Suppressor macrophage treated with lipopolysaccharide for 1 hour (primary cell): ENCODE data around the gene POLR2B.
A peak's percentile ranks its signal among the peaks of the same experiment; 100 is the strongest.
"Not testable (repeated sequence)": the region's sequence is repeated elsewhere in the genome, so short reads cannot be mapped to it uniquely, and the experiment has no call there.

ENCODE experiments used
- DNase-seq, 3 donors: peaks; one replicate each; pipeline ENCODE4 v3.0.0-alpha.2; 2020 to 2022

The POLR2B gene

DNA sequence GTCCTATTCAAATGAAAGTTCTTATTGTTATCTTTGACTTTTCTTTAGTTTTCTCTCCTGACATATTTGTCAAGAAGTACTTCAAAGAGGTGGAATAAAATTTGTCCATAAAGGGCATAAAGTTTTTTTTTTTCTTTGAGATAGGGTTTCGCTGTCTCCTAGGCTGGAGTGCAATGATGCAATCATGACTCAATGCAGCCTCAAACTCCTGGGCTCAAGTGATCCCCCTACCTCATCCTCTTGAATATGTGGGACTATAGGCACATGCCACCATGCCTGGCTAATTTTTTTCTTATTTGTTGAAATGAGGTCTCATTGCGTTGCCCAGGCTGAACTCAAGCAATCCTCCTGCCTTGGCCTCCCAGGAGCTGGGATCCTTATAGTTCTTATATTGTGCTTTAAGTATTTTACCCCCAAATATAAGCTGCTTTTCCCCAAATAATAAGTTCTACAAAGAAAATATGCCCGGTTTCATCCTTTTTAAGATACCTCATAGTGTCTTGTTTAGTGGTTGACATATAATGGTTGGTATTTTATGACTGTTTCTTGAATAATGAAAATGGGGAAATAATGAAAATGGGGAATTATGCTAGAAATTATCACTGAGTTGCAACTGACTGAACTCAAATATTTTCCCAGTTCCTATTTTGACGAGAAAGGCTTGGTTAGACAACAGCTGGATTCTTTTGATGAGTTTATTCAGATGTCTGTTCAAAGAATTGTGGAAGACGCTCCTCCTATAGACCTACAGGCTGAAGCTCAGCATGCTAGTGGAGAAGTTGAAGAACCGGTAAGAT is 11.6 kb downstream of the POLR2B start:
- peak; percentile 48 to 69 (median 66) for DNase-seq

DNA sequence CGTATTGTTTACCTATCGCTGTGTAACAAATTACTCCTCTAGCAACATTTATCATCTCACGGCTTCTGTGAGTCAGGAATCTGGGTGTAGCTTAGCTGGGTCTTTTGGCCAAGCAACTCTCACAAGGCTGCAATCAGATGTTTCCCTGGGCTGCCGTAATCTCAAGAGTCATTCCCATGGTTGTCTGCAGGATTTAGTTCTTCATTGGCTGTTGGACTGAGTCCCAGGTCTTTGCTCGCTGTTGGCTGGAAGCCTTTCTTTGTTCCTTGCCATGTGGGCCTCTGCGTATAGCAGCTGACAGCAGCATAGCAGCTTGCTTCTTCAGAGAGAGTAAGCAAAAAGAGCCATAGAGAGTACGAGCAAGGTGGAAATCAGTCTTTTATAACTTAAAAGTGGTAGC is 16.8 kb downstream of the POLR2B start:
- DNase-seq: no peak

DNA sequence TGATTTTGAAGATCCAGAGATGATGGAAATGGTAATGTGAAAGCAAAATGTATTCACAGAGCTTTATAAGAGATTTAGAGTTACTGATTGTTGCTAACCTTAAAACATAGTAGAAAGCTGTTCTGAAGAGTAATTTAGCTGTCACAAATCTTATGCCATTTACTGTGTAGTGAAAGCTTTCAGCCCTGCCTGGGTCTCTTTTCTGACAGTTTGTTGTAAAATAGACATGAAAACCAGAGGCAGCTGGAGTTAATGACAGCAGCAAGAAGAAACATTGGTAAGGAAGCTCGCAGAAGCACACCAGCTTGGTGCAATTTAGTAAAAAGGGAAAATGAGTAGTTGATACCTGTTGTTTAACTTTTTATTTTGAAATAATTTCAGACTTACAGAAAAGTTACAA is 21.1 kb downstream of the POLR2B start:
- no peak for DNase-seq

GRCh38 chr4:57013543-57014120 is 34.9 kb downstream of the POLR2B start:
- DNase-seq: no peak

DNA sequence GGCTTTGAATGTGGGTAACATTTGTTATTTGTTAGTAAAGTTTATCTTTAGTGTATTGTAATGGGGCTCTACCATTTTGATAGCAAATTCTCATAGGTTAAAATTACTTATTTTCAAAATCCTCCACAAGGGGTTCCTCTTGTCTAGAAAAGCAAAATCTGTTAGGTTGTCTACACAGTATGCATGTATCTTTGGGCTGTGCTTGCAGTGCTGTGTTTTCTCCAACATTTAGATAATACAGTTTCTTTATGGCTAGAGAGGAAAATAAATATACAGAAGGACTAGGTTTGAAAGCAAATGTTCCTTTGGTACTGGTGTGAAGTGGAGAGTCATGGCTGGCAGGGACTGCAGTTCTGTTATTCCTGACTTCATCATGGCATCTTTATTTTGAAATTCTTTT is 40.3 kb downstream of the POLR2B start:
- no peak for DNase-seq

DNA sequence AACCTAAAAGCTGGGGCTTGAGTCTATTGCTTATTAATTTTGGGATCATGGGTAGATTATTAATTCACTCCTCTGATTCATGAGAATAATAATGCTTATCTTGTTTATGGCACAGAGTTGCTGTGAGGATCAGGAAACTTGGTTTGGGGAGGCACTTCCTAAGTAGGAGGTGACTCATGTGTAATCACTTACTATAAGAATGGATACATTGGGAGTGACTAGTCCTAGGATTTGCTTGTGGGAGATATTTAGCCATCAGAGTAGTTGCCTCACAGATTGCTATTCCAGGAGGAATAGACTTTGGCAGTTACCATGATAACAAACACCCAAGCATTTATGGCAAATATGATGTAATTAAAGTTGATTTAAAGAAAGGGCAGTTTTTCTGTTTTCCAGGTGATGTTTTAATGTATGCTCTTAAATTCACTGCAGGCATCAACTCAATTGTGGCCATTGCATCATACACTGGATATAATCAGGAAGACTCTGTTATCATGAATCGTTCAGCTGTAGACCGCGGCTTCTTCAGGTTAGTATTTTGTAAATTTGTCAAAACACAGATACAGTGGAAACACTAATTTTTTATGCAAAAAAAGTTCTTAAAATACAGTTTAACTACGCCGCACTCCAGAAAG is 41.9 kb downstream of the POLR2B start:
- no peak for DNase-seq

DNA sequence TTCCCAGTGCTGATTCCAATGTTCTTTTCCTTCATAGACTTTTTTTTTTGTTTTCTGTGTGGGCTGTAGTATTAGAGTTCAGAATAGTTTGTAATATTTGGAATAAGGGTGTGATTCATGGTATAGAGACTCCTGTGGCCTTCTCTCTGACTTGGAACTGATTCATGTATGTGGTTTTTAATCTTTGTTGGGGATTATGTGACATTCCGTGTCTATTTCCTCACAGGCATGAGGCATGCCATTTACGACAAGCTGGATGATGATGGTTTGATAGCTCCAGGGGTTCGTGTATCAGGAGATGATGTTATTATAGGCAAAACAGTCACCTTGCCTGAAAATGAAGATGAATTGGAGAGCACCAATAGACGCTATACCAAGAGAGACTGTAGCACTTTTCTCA is 44.4 kb downstream of the POLR2B start:
- no peak for DNase-seq

DNA sequence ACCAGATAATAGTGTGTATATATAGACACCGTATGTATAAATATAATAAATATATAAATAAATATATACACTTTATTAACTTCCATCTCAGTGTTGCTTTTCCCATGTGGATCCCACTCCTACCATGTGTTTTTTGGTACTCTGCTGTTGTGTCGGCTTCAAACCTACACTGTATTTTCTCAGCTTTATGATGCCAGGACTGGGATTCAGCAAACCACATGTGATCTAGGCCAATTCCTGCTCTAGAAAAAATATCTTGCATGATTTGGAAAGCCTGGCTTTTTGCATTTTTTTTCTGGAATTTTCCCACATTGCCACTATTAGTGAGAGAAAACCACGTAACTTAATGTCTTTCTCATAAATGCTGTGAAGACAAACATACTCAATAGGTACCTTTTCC is 55.8 kb downstream of the POLR2B start:
- no peak for DNase-seq

DNA sequence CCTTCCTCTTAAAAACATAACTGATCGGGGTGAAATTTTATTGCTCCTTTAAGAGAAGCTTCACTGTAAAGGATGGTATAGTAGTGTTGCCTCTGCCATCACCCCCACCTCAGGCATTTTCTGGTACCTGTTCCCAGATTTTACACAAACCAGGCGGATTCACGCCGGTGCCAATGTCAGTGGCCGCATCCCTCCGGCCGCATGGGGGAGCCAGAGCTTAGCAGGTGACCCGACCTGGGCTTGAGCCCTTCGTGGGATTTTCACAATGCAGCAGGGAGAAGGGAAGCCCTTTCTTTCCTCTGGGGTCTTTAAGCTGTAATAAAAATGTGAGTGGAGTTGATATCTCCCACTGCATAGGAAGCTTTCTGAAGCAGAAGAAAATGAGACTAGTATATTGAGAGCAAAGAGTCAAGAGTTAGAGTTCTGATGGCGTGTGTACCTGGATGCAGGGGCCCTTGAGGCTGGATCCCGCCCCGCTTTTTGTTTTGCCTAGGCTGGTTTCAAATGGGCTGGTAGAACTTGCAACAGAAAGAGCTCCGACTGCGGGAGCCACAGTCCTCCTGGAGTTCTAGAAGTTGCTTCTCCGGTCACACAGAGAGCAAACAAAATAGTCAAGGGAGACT is 59.4 kb downstream of the POLR2B start:
- peak; percentile 60 to 75 (median 68) for DNase-seq

DNA sequence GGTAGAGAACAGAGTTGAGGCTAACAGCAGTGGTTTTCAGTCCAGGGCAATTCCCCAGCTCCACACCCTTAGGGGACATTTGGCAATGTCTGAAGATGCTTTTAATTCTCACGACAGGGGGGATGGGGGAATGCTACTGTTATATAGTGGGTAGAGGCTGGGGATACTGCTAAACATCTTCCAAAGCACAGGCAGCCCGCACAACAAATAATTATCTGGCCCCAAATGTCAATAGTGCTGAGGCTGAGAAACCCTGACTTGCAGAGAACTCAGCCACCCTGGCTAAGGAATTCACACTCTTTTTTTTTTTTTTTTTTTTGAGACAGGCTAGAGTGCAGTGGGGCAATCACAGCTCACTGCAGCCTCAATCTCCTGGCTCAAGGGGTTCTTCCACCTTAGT is 60.6 kb downstream of the POLR2B start:
- DNase-seq: no peak

GRCh38 chr4:57040510-57040909 is 61.8 kb downstream of the POLR2B start:
- DNase-seq: no peak

DNA sequence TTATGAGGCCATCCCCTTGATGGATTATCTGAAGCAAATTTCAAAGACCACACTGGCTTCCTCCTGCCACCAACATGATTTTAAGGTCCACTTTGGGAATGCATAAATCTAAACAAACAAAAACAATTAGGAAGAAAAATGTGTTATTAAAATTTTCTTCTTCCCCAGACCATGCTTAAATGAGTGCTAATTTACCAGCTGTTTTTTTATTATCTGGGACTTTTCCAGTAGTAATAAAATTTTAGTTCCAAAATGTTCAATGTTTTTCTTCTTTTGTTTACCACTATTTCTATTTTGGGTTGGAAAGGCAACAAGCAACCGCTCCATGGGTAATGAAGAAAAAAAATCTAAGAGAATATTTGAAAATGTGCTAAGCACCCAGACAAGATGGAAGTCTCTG is 62.3 kb downstream of the POLR2B start:
- DNase-seq: no peak

DNA sequence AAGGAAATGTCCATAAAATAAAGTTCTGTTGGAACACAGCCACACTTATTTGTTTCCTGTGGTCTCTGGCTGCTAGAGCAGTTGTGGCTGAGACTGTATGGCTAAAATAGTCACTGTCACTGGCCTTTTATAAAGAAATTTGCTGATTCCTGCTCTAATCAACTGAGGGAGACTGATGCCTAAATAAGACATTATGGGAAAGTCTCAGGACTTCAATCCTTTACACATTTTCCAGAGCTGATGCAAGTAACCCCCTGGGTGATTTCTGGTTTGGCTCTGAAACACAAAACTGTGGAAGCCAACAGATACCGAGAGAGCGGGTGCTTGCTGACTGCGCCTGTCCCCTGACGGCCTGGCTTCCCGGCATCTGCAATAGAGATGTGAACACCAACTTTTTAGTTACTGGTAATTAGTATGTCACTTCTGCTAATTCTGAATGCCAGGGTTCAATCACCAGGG is 64.0 kb downstream of the POLR2B start:
- DNase-seq: no peak

DNA sequence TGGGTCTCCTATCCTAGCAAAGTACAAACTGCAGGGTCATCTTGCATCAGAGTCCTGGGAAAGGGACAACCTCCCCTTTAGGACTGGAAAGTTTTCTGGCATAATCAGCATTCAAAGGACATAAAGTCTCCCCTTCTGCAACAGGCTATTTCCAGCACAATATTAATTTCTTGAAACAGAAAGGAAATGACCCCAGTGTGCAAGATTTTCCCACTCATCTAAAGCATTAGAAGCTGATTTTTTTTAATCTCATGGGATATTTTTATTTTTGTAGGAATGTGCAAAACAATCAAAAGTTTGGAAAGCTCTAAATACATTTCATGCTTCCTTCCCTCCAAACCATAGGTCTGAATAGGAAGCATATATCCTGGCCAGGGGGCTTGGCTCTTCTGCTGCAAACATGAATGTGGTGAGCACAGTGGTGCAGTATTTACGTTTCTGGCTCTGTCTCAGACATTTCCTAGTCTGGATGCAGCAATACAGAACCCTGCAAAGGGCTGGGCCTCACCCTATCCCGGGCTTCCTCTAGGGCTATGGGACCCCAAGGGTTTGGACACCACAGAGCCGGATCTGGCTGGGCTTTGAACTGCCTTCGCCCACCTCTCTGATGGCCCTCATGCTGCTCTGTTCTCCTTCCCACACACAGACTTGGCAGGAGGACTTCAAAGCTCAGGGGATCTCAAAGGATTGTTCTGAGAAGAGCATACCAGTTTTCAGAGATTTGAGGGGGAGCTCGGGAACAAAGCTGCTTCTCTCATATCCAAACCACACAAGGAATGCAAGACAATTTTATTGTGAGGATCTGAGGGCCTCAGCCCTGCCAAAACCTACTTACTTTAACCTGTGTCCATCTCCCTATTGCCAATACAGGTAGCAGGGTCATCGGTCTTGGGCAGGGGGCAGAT is 64.9 kb downstream of the POLR2B start:
- no peak for DNase-seq

DNA sequence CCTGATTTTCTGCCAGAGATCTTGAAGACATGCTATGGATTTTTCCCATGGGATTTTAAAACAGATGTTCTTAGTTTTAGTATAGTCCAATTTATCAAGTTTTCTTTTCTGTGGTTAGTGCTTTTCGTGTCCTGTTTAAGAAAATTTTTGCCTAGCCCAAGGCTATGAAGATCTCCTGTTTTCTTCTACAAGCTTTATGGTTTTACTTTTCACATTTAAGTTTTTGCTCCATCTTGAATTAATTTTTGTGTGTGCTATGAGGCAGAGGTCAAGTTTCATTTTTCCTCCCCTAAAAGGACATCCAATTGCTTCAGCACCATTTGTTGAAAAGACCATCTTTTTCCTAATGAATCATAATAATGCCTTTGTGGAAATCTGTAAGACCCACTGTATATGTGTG is 65.6 kb downstream of the POLR2B start:
- no peak for DNase-seq

- DNase-seq: no peak
Measured at GRCh38 chr4:57044996-57045395, 66.3 kb downstream of the POLR2B start.

- not testable (repeated sequence) for DNase-seq
Measured at GRCh38 chr4:57047046-57047445, 68.3 kb downstream of the POLR2B start.

GRCh38 chr4:57048590-57049304 is 70.1 kb downstream of the POLR2B start:
- no peak for DNase-seq

GRCh38 chr4:57051095-57051494 is 72.4 kb downstream of the POLR2B start:
- DNase-seq: peak; percentile 85 to 91 (median 85)

DNA sequence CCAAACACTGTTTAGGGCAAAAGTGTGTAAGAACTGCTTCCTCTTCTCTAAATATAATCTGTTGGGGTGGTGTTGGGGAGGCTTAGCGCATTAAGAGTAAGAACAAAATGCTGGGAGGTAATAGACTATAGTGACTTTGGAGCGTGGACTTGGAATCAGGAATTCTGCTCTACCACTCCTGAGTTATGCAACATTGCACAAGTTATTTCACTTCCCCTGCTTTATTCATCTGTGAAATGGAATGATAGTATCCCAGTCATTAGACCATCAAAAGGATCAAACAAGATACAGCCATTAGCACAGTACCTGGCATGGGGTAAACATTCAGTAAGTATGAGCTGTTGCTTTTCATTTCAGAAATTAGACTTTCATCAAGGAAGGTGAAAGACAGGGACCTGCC is 72.8 kb downstream of the POLR2B start:
- DNase-seq: no peak

DNA sequence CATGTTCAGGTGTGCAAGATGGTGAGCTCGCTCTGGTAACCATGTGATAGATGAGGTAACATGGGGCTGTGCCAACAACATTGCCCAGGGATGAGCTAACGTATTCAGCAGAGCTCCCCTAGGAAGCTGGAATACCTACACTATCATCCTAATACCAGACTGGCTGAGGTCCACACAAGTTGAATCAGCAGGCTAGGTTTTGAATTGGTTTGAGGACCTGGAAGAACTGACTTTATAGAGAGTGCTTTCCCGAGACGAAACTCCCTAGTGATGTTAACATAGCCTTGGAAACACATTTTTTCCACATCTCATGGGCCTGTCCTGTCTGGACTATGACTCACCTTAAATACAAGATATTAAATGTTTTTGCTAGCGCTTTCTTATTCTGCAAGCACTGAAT is 74.8 kb downstream of the POLR2B start:
- no peak for DNase-seq

GRCh38 chr4:57055886-57056285 is 77.2 kb downstream of the POLR2B start:
- DNase-seq: no peak
